ENCODE results near the gene DNAAF6.
A peak's percentile ranks its signal among the peaks of the same experiment; 100 is the strongest.

DNAAF6 gene

DNA sequence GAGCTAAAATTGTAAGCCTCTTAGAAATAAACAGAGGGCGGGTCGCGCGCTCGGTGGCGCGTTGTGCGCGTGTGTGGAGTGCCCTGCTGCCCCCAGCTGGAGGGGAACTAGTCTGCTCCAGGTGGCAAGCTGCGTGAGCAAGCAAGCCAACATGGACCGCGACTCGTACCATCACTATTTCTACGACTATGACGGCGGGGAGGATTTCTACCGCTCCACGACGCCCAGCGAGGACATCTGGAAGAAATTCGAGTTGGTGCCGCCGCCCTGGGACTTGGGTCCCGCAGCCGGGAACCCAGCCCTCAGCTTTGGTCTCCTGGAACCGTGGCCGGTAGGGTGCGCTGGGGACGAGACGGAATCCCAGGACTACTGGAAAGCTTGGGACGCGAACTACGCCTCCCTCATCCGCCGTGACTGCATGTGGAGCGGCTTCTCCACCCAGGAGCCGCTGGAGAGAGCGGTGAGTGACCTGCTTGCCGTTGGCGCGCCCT lies 66.1 kb downstream of the DNAAF6 start:
- Histone ChIP-seq H3K27ac (no peak overlapping the region), H3K27me3 (replicated peaks) (no peaks in the 10 kb centered on the region), H3K4me3 (ENCODE audit: low read depth, low read length) (no peak overlapping the region), H3K36me3 (replicated peaks) (no peaks in the 10 kb centered on the region)
- in situ Hi-C loops (cut with HindIII; ENCODE audit: low pct_ligation_motif_present, low sequenced_read_pairs) = no loop called here
- DNase-seq = no peak
- TF ChIP-seq, protein P1, sequence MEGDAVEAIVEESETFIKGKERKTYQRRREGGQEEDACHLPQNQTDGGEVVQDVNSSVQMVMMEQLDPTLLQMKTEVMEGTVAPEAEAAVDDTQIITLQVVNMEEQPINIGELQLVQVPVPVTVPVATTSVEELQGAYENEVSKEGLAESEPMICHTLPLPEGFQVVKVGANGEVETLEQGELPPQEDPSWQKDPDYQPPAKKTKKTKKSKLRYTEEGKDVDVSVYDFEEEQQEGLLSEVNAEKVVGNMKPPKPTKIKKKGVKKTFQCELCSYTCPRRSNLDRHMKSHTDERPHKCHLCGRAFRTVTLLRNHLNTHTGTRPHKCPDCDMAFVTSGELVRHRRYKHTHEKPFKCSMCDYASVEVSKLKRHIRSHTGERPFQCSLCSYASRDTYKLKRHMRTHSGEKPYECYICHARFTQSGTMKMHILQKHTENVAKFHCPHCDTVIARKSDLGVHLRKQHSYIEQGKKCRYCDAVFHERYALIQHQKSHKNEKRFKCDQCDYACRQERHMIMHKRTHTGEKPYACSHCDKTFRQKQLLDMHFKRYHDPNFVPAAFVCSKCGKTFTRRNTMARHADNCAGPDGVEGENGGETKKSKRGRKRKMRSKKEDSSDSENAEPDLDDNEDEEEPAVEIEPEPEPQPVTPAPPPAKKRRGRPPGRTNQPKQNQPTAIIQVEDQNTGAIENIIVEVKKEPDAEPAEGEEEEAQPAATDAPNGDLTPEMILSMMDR (IDR thresholded peaks at IDR 0.05; ENCODE audit: low read depth, low read length, missing control alignments) = peak; percentile 6

DNA sequence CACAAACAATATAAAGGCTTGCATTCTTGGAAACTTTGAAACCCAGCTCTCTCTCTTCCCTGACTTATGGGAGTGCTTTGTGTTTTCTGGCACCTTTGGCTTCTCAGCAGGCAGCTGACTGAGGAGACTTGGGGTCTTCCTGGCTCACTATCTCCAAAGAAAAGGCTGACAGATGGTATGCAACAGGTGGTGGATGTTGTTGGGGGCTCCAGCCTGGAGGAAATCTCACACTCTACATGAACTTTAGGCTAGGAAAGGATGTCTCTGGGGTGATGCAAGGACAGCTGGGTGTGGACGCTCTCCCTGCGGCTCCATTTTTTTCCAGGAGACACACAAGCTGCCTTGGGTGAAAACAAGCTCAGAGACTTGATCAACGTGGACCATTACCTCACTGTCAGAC lies 67.4 kb downstream of the DNAAF6 start:
- Histone ChIP-seq H3K4me3 (ENCODE audit: low read depth, low read length) (no peak overlapping the region), H3K36me3 (replicated peaks) (no peaks in the 10 kb centered on the region), H3K27me3 (replicated peaks) (no peaks in the 10 kb centered on the region), H3K27ac (no peak overlapping the region)
- DNase-seq = no peak
- in situ Hi-C loops (cut with HindIII; ENCODE audit: low pct_ligation_motif_present, low sequenced_read_pairs) = no loop called here
- TF ChIP-seq, protein P1 (IDR thresholded peaks at IDR 0.05; ENCODE audit: low read depth, low read length, missing control alignments) = no peak

DNA sequence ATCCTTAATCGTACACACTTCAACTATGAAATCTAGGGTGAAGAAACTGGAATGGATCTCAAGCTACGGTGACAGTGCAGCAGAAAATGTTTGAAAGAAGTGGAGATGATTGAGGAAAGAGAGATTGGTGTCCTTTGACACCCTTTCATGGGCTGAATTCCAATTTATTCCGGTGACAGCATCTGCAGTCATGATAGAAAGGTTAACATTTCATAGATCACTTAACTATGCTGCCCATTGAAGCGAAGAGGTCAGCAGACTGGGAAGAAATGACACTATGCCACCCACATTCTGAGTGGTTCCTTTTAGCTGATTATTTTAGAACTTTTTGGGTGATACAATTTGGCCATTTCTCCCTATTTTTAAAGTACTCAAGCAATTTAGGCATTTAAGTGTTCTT lies 82.3 kb downstream of the DNAAF6 start:
- Histone ChIP-seq H3K4me3 (ENCODE audit: low read depth, low read length) (no peak overlapping the region), H3K36me3 (replicated peaks) (no peaks in the 10 kb centered on the region), H3K27me3 (replicated peaks) (no peaks in the 10 kb centered on the region), H3K27ac (no peak overlapping the region)
- DNase-seq = no peak
- in situ Hi-C loops (cut with HindIII; ENCODE audit: low pct_ligation_motif_present, low sequenced_read_pairs) = no loop called here
- TF ChIP-seq, protein P1 (IDR thresholded peaks at IDR 0.05; ENCODE audit: low read depth, low read length, missing control alignments) = no peak

DNA sequence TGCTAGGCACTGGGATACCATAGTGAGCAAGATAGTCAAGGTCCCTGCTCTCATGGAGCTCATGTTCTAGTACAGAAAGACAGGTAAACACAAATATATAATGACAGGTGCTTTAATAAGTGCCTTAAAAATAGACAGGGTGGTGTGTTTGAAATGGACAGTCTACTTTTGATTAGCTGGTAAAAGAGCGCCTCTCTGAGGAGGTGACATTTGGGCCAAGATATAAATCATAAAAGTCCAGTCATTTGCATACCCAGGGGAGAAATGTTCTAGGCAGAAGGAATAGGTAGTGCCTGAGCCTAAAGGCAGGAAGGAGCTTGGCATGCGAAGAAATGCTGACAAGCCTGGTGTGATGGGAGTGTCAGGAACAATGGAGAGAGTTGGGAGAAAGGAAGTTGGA lies 83.6 kb downstream of the DNAAF6 start:
- DNase-seq = no peak
- no peak overlapping the region for H3K27ac ChIP-seq
- no peaks in the 10 kb centered on the region for H3K36me3 ChIP-seq (replicated peaks)
- no peaks in the 10 kb centered on the region for H3K27me3 ChIP-seq (replicated peaks)
- in situ Hi-C loops (cut with HindIII; ENCODE audit: low pct_ligation_motif_present, low sequenced_read_pairs) = no loop called here
- TF ChIP-seq, protein P1 (IDR thresholded peaks at IDR 0.05; ENCODE audit: low read depth, low read length, missing control alignments) = no peak
- no peak overlapping the region for H3K4me3 ChIP-seq (ENCODE audit: low read depth, low read length)

DNA sequence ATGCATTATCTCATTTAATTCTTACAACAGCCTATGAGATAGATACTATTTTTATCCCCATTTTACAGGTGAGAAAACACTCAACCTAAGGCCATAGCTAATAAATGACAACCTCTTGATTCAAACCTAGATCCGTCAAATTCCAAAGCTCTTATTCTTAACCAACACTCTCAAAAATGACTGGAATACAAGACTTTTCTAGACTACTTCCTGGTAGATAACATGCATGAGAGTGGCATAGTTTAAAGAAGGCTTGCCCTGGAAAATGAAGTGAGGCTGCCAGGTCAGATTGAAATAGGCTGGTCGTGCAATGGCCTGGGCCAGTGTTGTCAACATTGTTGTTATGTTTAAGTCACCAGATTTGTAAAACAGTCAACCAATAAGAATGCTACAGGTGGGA lies 86.6 kb downstream of the DNAAF6 start:
- no peak for DNase-seq
- Histone ChIP-seq H3K27ac (no peak overlapping the region), H3K27me3 (replicated peaks) (no peaks in the 10 kb centered on the region), H3K36me3 (replicated peaks) (no peaks in the 10 kb centered on the region), H3K4me3 (ENCODE audit: low read depth, low read length) (no peak overlapping the region)
- TF ChIP-seq, protein P1 (IDR thresholded peaks at IDR 0.05; ENCODE audit: low read depth, low read length, missing control alignments) = no peak
- in situ Hi-C loops (cut with HindIII; ENCODE audit: low pct_ligation_motif_present, low sequenced_read_pairs) = no loop called here

Measured in brain microvascular endothelial cell (primary cell).